Testis (tissue), 3 donors: ENCODE results near the gene PAX7. TPM values are rescaled to one million over a fixed set of nuclear protein-coding genes. Genes with fewer than 3 reads are reported as not detected.
"Not testable (repeated sequence)": the region's sequence is repeated elsewhere in the genome, so short reads cannot be mapped to it uniquely, and the experiment has no call there.

ENCODE experiments used
- DNase-seq: peaks from one replicate; pipeline ENCODE4 v3.0.0-alpha.2; 2019
- H3K27ac ChIP-seq, 2 donors: fragments of 200-600 bp; sonication (generic); one replicate each; pipeline ENCODE4 v1.5.1; 2019
- H3K27me3 ChIP-seq: fragments of 200-600 bp; sonication (generic); one replicate; pipeline ENCODE4 v1.5.1; 2019
- H3K36me3 ChIP-seq: fragments of 200-600 bp; sonication (generic); one replicate; pipeline ENCODE4 v1.5.1; 2017; ENCODE audit warnings: low read depth; ENCODE audit errors: missing control alignments
- H3K4me1 ChIP-seq: fragments of 200-600 bp; sonication (generic); one replicate; pipeline ENCODE4 v1.5.1; 2019
- H3K4me3 ChIP-seq, 2 donors: fragments of 200-600 bp; sonication (generic); one replicate each; pipeline ENCODE4 v1.5.1; 2017 to 2019
- H3K9me3 ChIP-seq: fragments of 200-600 bp; sonication (generic); one replicate; pipeline ENCODE4 v1.5.1; 2017
- CTCF ChIP-seq, 3 experiments: fragments of 450-650 bp in 2 of 3; fragments of 200-600 bp in 1 of 3; sonication (generic) in 1 of 3; IDR thresholded peaks; one replicate each; pipeline ENCODE4 v1.5.1; 2016 to 2019; ENCODE audit warnings: antibody characterized with exemption in 3 of 3, mild to moderate bottlenecking in 2 of 3, moderate library complexity in 1 of 3
- POLR2A ChIP-seq: fragments of 450-650 bp; IDR thresholded peaks from one replicate; pipeline ENCODE4 v1.6.1; 2017; ENCODE audit warnings: antibody characterized with exemption, mild to moderate bottlenecking, moderate library complexity
- WGBS, 2 donors: methylation state at CpG; one replicate each; pipeline ENCODE4 v1.1.5; 2018; 5-methylcytosine and 5-hydroxymethylcytosine counted together
- intact Hi-C: fragments of 100-400 bp; cut with DNase I; formaldehyde crosslinking; loops from one replicate; pipeline ENCODE4 v1.15.1; 2023; ENCODE audit warnings: low total_unique reads
- polyA plus RNA-seq: library from polyadenylated mRNA; stranded (reverse); fragments of 350-450 nt; fragmentation: Illumina TruSeq; extraction: RNeasy Lipid Tissue Mini Kit (QIAGEN cat#74804); gene quantifications from one replicate; pipeline ENCODE4 v1.2.3, GENCODE V29; 2014; ENCODE audit warnings: low read depth, low replicate concordance; ENCODE audit not compliant: insufficient read depth
- total RNA-seq, 2 donors: library from RNA; depleted of rRNA; stranded (reverse); fragments of >200 nt; gene quantifications; one replicate each; pipeline ENCODE4 v1.2.3, GENCODE V29; 2016

Gene PAX7
- total and polyA plus RNA-seq, 3 donors from 2014 or later = 0.16 to 0.37 (median 0.18) TPM

- no peaks in the 10 kb centered on the region for H3K9me3 ChIP-seq
- no peaks in the 10 kb centered on the region for H3K4me1 ChIP-seq
- no peaks in the 10 kb centered on the region for H3K27me3 ChIP-seq
- H3K36me3 ChIP-seq = no peaks in the 10 kb centered on the region
- no peak for DNase-seq
- TF ChIP-seq POLR2A (no peak), CTCF (IDR thresholded peaks at IDR 0.05) (no peak)
- intact Hi-C loops = no loop called here
- no peak overlapping the region for H3K4me3 ChIP-seq
- no peak overlapping the region for H3K27ac ChIP-seq
- 15 to 26% methylated on average over 23 to 25 of the region's 25 CpGs for WGBS, 2 donors
These were observed 62.8 kb downstream of the PAX7 start for GRCh38 chr1:18693256-18694098.

GRCh38 chr1:18694289-18694688, 63.6 kb downstream of the PAX7 start:
- DNase-seq, H3K9me3 ChIP-seq, H3K4me3 ChIP-seq, H3K4me1 ChIP-seq, H3K36me3 ChIP-seq, H3K27me3 ChIP-seq, intact Hi-C loops, H3K27ac ChIP-seq: not testable (repeated sequence)
- WGBS, 2 donors = 67 to 71% methylated on average over 7 of the region's 7 CpGs

- no peak for DNase-seq
- Histone ChIP-seq H3K27me3 (no peaks in the 10 kb centered on the region), H3K9me3 (no peaks in the 10 kb centered on the region), H3K4me1 (no peaks in the 10 kb centered on the region), H3K4me3 (no peak overlapping the region), H3K27ac (no peak overlapping the region), H3K36me3 (no peaks in the 10 kb centered on the region)
- TF ChIP-seq CTCF (IDR thresholded peaks at IDR 0.05) (no peak), POLR2A (no peak)
- intact Hi-C loops = no loop called here
- 69 to 100% methylated on average over 1 of the region's 1 CpG for WGBS, 2 donors
These were observed 66.9 kb downstream of the PAX7 start for GRCh38 chr1:18697541-18697940.

- TF ChIP-seq POLR2A (no peak), CTCF (IDR thresholded peaks at IDR 0.05) (no peak)
- intact Hi-C loops = no loop called here
- H3K27me3 ChIP-seq = no peaks in the 10 kb centered on the region
These were observed 69.9 kb downstream of the PAX7 start for GRCh38 chr1:18700530-18700929.

GRCh38 chr1:18701183-18701582, 70.5 kb downstream of the PAX7 start:
- no peaks in the 10 kb centered on the region for H3K36me3 ChIP-seq
- H3K4me1 ChIP-seq = no peaks in the 10 kb centered on the region
- no peak for TF ChIP-seq POLR2A
- no peak for TF ChIP-seq CTCF (IDR thresholded peaks at IDR 0.05)
- DNase-seq = no peak
- no peak overlapping the region for H3K27ac ChIP-seq
- no peak overlapping the region for H3K4me3 ChIP-seq
- no peaks in the 10 kb centered on the region for H3K27me3 ChIP-seq
- 90 to 91% methylated on average over 7 of the region's 7 CpGs for WGBS, 2 donors
- intact Hi-C loops = no loop called here
- no peaks in the 10 kb centered on the region for H3K9me3 ChIP-seq

More at GRCh38 chr1:18700530-18700929, 69.9 kb downstream of the PAX7 start:
- Histone ChIP-seq H3K27ac (no peak overlapping the region), H3K4me3 (no peak overlapping the region), H3K4me1 (no peaks in the 10 kb centered on the region), H3K36me3 (no peaks in the 10 kb centered on the region), H3K9me3 (no peaks in the 10 kb centered on the region)
- no peak for DNase-seq
- 94 to 96% methylated on average over 11 to 12 of the region's 12 CpGs for WGBS, 2 donors
